Caco-2 (cell line): Measurements from ENCODE around the gene GPR22. TPM values are rescaled to one million over a fixed set of nuclear protein-coding genes. Genes with fewer than 3 reads are reported as not detected.

Experiments used
- Bru-seq: library from RNA; stranded (reverse); fragments of 400-500 nt; gene quantifications from one replicate; lab custom pipeline; 2021; lab: Mats Ljungman, UMichigan
- BruChase-seq, 2 experiments: library from RNA; stranded (reverse); fragments of 400-500 nt; gene quantifications; one replicate each; lab custom pipeline; 2021; lab: Mats Ljungman, UMichigan
- BruUV-seq: library from RNA; stranded (reverse); fragments of 400-500 nt; replicated peaks from 2 replicates; lab custom pipeline; 2021; lab: Mats Ljungman, UMichigan
- CTCF ChIA-PET: fragments of 300-600 bp; sonication (Branson Sonifier 250); formaldehyde crosslinking; loops from one replicate; lab custom pipeline; 2022; ENCODE audit warnings: antibody characterized with exemption; lab: Charles Lee
- POLR2A ChIA-PET: fragments of 300-600 bp; sonication (Branson Sonifier 250); formaldehyde crosslinking; loops from one replicate; lab custom pipeline; 2022; ENCODE audit warnings: antibody characterized with exemption; lab: Charles Lee
- DNase-seq, 2 experiments: peaks; one replicate each; pipeline versions ENCODE4 v3.0.0 to v3.0.0-alpha.2; 2020 to 2022
- H3K27me3 ChIP-seq: replicated peaks from 2 replicates; pipeline ENCODE4 v1.6.0; 2011; ENCODE audit warnings: low read length; ENCODE audit not compliant: control insufficient read depth, insufficient read depth
- H3K36me3 ChIP-seq: 2 replicates; pipeline ENCODE4 v1.5.1; 2011; ENCODE audit warnings: low read length; ENCODE audit not compliant: control insufficient read depth, insufficient read depth
- H3K4me1 ChIP-seq: fragments of 250-450 bp; sonication (Bioruptor Pico); 2 replicates; pipeline ENCODE4 v1.5.1; 2020; ENCODE audit warnings: mild to moderate bottlenecking
- H3K4me3 ChIP-seq: 2 replicates; pipeline ENCODE4 v1.5.1; 2011; ENCODE audit warnings: low read depth, mild to moderate bottlenecking, control low read depth, low read length
- H3K9me3 ChIP-seq: fragments of 250-450 bp; sonication (Bioruptor Pico); 2 replicates; pipeline ENCODE4 v1.5.1; 2020; ENCODE audit warnings: mild to moderate bottlenecking, moderate library complexity
- H3K27ac Mint-ChIP-seq: one replicate; pipeline ENCODE4 v1.8.0; 2022; ENCODE audit warnings: mixed read lengths; ENCODE audit not compliant: unreplicated experiment
- H3K27me3 Mint-ChIP-seq: one replicate; pipeline ENCODE4 v1.8.0; 2022; ENCODE audit warnings: mixed read lengths; ENCODE audit not compliant: insufficient read depth, unreplicated experiment
- H3K36me3 Mint-ChIP-seq: one replicate; pipeline ENCODE4 v1.8.0; 2022; ENCODE audit warnings: mild to moderate bottlenecking, mixed read lengths; ENCODE audit not compliant: insufficient read depth, unreplicated experiment
- H3K4me1 Mint-ChIP-seq: one replicate; pipeline ENCODE4 v1.8.0; 2022; ENCODE audit warnings: low read depth, mixed read lengths; ENCODE audit not compliant: unreplicated experiment
- H3K4me3 Mint-ChIP-seq: one replicate; pipeline ENCODE4 v1.8.0; 2022; ENCODE audit warnings: mild to moderate bottlenecking, moderate library complexity, mixed read lengths; ENCODE audit not compliant: unreplicated experiment
- H3K9me3 Mint-ChIP-seq: one replicate; pipeline ENCODE4 v1.8.0; 2022; ENCODE audit warnings: mixed read lengths; ENCODE audit not compliant: unreplicated experiment
- intact Hi-C: fragments of 100-400 bp; cut with micrococcal nuclease; formaldehyde crosslinking; loops from one replicate; pipeline ENCODE4 v1.10.0; 2022; ENCODE audit not compliant: unreplicated experiment
- long read RNA-seq: library from polyadenylated mRNA; stranded (forward); transcript quantifications from one replicate; pipeline ENCODE4 v2.0.0, GENCODE V29; 2022
- total RNA-seq: library from RNA; stranded (reverse); gene quantifications from 2 replicates; pipeline ENCODE4 v1.2.3, GENCODE V29; 2022
- TF ChIP-seq, protein P1 (sequence below), 2 experiments: fragments of 200-600 bp in 1 of 2; IDR thresholded peaks; 1 replicate in 1 of 2; 2 replicates in 1 of 2; pipeline versions ENCODE4 v1.5.1 to v1.8.0; 2011 to 2022; ENCODE audit warnings: antibody characterized with exemption in 1 of 2, control low read depth in 1 of 2, inconsistent platforms in 1 of 2, low read depth in 1 of 2, low read length in 1 of 2, mild to moderate bottlenecking in 1 of 2, moderate library complexity in 1 of 2; ENCODE audit not compliant: insufficient read depth in 1 of 2, severe bottlenecking in 1 of 2, unreplicated experiment in 1 of 2

GPR22 gene
- total RNA-seq (not detected in 2 replicates), Bru-seq, nascent RNA (not detected), BruChase-seq, experiment 1, labeled RNA remaining after a 2-hour chase (not detected), BruChase-seq, experiment 2, labeled RNA remaining after a 6-hour chase (percentile 11 among the genes with signal in this experiment)
- long read RNA-seq, partial matches to known transcripts, result 0 of 1 reads
- long read RNA-seq, other reads (novel, unspliced or antisense), result 1 of 1 reads

DNA sequence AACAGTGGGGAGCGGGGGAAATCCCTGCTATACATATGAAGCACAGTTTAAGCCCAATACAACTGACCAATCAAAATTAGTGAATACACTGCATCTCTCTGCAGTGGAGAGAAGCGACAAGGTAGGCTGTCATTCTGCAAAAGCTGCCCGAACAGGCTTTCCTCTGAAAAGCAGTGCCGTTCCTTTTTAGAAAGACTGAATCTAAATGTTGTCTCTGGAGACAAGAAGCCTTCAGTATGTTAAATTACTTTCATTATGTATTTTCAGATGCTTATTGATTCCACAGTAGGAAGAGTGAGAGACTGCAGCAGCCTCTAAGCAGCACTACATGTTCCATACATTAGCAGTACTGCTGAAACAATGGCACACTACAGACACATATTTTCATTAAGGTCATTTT, at the start of gene GPR22:
Gene GPR22, plus strand, starts transcription at position 129 of the 400 bp plus-strand sequence. CDS start 4,004 bp downstream, outside the sequence.
- no peaks in the 10 kb centered on the region for H3K27me3 Mint-ChIP-seq
- H3K9me3 ChIP-seq, result no peaks in the 10 kb centered on the region
- ChIA-PET CTCF (no interaction called here), POLR2A (no interaction called here)
- H3K4me3 ChIP-seq, result no peak within 1 kb of the TSS
- no TSS peak for BruUV-seq
- no peaks in the 10 kb centered on the region for H3K36me3 Mint-ChIP-seq
- H3K4me3 Mint-ChIP-seq, result no peak within 1 kb of the TSS
- H3K4me1 Mint-ChIP-seq, result no peaks in the 10 kb centered on the region
- DNase-seq, result no peak
- intact Hi-C loops, result no loop called here
- TF ChIP-seq, protein P1, sequence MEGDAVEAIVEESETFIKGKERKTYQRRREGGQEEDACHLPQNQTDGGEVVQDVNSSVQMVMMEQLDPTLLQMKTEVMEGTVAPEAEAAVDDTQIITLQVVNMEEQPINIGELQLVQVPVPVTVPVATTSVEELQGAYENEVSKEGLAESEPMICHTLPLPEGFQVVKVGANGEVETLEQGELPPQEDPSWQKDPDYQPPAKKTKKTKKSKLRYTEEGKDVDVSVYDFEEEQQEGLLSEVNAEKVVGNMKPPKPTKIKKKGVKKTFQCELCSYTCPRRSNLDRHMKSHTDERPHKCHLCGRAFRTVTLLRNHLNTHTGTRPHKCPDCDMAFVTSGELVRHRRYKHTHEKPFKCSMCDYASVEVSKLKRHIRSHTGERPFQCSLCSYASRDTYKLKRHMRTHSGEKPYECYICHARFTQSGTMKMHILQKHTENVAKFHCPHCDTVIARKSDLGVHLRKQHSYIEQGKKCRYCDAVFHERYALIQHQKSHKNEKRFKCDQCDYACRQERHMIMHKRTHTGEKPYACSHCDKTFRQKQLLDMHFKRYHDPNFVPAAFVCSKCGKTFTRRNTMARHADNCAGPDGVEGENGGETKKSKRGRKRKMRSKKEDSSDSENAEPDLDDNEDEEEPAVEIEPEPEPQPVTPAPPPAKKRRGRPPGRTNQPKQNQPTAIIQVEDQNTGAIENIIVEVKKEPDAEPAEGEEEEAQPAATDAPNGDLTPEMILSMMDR (IDR thresholded peaks at IDR 0.05; ENCODE audit: insufficient read depth in 1 of 2, low read depth in 1 of 2, low read length in 1 of 2, severe bottlenecking in 1 of 2, unreplicated experiment in 1 of 2), result no peak
- H3K4me1 ChIP-seq, result no peaks in the 10 kb centered on the region
- no peaks in the 10 kb centered on the region for H3K9me3 Mint-ChIP-seq
- H3K27me3 ChIP-seq, result no peaks in the 10 kb centered on the region
- H3K27ac Mint-ChIP-seq, result no peak within 1 kb of the TSS
- no peaks in the 10 kb centered on the region for H3K36me3 ChIP-seq

DNA sequence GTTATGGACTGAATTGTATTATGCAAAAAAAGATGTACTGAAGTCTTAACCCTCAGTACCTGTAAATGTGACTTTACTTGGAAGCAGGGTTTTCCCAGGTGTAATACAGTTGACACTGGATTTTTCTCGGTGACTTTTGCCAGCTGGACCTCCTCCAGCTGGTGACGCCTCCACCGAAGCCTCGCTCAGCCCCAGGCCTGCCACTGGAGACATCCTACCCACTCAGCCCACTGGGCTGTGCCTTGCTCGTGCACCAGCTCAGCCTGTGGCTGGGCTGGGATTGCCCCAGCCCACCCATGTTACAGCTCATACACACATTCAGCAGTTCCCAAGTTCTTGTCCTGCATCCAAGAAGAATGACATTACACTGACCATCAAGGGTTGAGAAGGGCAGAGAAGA, 42.4 kb upstream of the GPR22 start:
- intact Hi-C loops, result no loop called here
- ChIA-PET CTCF (no interaction called here), POLR2A (no interaction called here)
- H3K36me3 ChIP-seq, result no peaks in the 10 kb centered on the region
- Mint-ChIP-seq H3K36me3 (no peaks in the 10 kb centered on the region), H3K4me1 (no peaks in the 10 kb centered on the region), H3K27me3 (no peaks in the 10 kb centered on the region), H3K27ac (no peak overlapping the region), H3K9me3 (no peaks in the 10 kb centered on the region), H3K4me3 (no peak overlapping the region)
- no peaks in the 10 kb centered on the region for H3K27me3 ChIP-seq
- TF ChIP-seq, protein P1 (IDR thresholded peaks at IDR 0.05; ENCODE audit: insufficient read depth in 1 of 2, low read depth in 1 of 2, low read length in 1 of 2, severe bottlenecking in 1 of 2, unreplicated experiment in 1 of 2), result no peak
- DNase-seq, result no peak
- H3K4me3 ChIP-seq, result no peak overlapping the region
- H3K4me1 ChIP-seq, result no peaks in the 10 kb centered on the region
- H3K9me3 ChIP-seq, result no peaks in the 10 kb centered on the region
- BruUV-seq, result no TSS peak

DNA sequence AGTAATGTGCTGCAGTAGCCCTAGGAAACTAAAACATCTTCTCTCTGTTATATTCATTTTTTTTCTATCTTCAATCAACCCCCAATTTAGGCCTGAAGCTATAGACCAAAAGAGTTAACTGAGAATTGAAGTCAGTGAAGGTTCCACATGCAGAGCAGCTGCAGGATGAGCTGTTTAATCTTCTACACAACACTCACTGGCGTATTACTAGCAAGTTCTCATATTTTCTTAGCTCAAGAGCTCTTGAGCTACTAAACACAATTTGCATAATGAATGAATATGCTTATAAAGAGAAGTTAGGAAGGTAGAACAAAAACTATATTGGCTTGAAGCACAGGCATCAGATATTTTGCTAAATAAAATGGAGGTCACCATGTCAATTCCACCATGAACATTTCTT, 41.2 kb upstream of the GPR22 start:
- BruUV-seq, result no TSS peak
- Mint-ChIP-seq H3K27me3 (no peaks in the 10 kb centered on the region), H3K9me3 (no peaks in the 10 kb centered on the region), H3K4me3 (no peak overlapping the region), H3K4me1 (no peaks in the 10 kb centered on the region), H3K36me3 (peaks cover 6% of the 10 kb centered on the region), H3K27ac (no peak overlapping the region)
- ChIA-PET POLR2A (no interaction called here), CTCF (no interaction called here)
- TF ChIP-seq, protein P1 (IDR thresholded peaks at IDR 0.05; ENCODE audit: insufficient read depth in 1 of 2, low read depth in 1 of 2, low read length in 1 of 2, severe bottlenecking in 1 of 2, unreplicated experiment in 1 of 2), result no peak
- intact Hi-C loops, result no loop called here
- DNase-seq, result no peak
- Histone ChIP-seq H3K27me3 (no peaks in the 10 kb centered on the region), H3K4me1 (no peaks in the 10 kb centered on the region), H3K4me3 (no peak overlapping the region), H3K9me3 (no peaks in the 10 kb centered on the region), H3K36me3 (no peaks in the 10 kb centered on the region)
